WI38 (cell line): Measurements from ENCODE around the gene SH2D4B.
A peak's percentile ranks its signal among the peaks of the same experiment; 100 is the strongest.

Experiments
- H3K4me3 ChIP-seq: 2 replicates; pipeline ENCODE4 v1.5.1; 2011; ENCODE audit warnings: low read depth, mild to moderate bottlenecking, control low read depth, low read length
- TF ChIP-seq, protein P1 (sequence below): IDR thresholded peaks from 2 replicates; pipeline ENCODE4 v1.5.1; 2012; ENCODE audit warnings: low read depth, mild to moderate bottlenecking, control low read depth, low read length

The SH2D4B gene

DNA sequence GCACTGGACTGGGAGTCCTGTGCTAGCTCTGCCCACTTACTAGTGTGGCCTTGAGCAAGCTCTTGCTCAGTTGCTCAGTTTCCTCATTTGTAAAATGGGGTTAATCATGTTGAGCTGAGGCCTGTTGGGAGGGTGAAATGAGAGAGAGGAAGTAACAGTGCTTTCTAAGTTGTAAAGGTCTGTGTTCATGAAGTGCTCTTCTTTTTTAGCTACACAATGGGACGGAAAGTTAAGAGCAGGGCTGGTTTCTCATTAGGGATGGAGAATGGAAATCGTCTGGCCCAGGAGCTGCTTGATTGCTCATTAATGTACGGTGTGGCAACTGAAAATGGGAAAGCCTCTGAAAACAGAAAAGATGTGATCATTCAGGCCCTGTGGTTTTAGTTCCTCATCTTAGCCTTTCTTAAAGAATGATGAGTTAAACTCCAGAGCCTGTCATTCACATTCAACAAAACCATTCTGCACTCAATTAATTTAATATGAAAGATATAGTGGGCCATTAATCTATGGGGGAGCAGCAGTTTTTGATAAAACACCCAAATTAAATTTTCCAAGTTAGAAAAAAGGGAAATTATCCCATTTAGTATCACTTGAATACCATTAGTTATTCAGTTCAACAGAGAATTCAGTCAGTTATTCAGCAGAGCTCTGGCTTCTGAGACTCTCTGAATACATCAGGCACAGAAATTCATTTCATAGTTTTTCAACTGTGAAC, 60.5 kb downstream of the SH2D4B start:
- no peak overlapping the region for H3K4me3 ChIP-seq
- TF ChIP-seq, protein P1, sequence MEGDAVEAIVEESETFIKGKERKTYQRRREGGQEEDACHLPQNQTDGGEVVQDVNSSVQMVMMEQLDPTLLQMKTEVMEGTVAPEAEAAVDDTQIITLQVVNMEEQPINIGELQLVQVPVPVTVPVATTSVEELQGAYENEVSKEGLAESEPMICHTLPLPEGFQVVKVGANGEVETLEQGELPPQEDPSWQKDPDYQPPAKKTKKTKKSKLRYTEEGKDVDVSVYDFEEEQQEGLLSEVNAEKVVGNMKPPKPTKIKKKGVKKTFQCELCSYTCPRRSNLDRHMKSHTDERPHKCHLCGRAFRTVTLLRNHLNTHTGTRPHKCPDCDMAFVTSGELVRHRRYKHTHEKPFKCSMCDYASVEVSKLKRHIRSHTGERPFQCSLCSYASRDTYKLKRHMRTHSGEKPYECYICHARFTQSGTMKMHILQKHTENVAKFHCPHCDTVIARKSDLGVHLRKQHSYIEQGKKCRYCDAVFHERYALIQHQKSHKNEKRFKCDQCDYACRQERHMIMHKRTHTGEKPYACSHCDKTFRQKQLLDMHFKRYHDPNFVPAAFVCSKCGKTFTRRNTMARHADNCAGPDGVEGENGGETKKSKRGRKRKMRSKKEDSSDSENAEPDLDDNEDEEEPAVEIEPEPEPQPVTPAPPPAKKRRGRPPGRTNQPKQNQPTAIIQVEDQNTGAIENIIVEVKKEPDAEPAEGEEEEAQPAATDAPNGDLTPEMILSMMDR = no peak

DNA sequence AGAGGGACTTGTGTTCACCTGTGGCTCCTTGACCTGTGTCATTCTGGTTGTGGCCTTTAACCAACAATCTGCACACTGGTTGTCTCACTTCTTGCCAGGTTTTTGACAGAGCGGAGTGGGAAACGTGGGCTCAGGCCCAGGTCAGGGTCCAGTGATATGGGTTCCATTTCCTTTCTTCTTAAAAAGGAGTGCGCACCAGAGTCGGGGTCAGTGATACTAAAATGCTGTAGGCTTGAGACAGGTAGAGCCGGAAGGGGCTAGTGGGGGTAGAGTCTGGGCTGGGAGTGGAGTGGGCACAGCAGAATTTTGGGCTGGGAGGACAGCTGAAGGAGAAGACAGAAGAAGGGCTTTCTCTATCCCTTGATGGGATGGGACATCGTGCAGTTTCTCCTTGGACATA, 61.2 kb downstream of the SH2D4B start:
- H3K4me3 ChIP-seq = no peak overlapping the region

DNA sequence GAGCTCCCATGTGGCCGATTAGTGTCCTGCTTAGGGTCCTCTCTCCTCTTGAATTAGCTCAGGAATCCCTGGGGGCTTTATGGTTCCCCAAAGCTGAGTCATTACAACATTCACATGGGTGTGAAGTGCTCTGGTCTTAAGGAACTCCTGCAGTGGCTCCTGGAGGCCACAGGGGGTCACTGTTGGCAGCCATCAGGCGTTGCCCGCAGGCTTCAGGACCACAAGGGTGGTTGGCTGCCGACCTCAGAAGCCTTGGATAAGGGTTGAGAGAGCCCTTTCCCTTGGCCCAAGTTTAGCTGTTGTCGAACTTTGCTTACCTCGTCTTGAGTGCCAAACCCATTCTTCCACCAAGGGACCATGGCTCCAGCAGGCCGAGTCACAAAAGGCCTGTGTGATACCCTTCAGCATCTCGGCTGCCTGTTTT, 61.7 kb downstream of the SH2D4B start:
- TF ChIP-seq, protein P1 = peak; percentile 83
- no peak overlapping the region for H3K4me3 ChIP-seq

More for the DNA sequence above, 61.2 kb downstream of the SH2D4B start:
- TF ChIP-seq, protein P1 = no peak

DNA sequence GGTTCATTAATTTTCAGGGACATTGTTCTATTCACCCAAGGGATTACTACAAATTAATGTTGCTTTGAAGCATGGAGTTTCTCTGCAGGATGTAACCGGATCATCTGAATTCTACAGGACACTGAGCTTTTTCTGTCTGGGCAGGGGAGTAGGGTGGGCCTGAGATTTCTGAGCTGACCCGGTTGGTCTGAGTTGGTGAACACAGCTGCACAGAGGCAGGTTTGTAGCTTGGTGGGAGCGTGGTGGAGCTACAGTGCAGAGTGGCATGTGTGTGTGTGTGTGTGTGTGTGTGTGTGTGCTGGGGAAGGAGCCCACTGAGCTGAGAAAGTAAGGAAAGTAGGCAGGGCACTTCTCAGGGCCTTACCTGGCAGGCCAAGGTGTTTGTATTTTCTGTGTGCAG, 62.6 kb downstream of the SH2D4B start:
- no peak overlapping the region for H3K4me3 ChIP-seq
- TF ChIP-seq, protein P1 = no peak

DNA sequence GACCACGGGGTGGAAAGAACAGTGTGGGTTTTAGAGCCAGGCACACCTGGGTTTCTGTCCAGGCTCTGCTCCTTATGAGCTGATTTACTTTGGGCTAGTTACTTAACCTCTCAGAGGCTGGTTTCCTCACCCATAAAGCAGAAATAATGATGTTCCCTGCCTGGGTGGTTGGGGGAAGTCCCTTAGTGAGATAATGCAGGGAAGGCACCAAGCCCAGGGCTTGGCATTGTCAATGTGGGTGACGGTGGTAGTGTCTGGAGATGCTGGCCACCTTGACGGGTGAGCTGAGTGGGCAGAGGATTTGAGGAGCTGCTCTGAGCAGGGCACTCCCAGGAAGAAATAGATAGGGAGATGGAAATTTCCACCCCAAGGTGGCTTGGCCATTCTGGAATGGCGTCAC, 65.2 kb downstream of the SH2D4B start:
- H3K4me3 ChIP-seq = no peak overlapping the region
- TF ChIP-seq, protein P1 = no peak

DNA sequence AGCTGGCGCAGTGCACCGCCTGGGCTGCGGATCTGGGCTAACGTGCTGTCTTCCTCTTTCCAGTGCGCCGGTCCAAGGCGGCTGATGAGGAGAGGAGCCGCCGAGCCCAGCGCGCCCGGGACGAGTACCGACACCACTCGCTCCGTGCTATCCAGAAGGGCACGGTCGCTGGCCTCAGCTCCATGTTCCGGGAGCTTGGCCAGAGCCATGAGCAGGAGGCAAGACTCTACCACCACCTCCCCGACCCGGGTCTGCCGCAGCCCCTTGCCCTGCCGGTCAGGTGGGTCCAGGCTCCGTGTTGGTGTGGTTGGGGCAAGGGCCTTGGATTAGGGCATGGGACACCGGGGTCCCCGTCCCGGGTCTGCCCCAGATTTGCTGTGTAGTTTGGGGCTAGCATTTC, 65.8 kb downstream of the SH2D4B start:
- TF ChIP-seq, protein P1 = no peak
- H3K4me3 ChIP-seq = no peak overlapping the region

DNA sequence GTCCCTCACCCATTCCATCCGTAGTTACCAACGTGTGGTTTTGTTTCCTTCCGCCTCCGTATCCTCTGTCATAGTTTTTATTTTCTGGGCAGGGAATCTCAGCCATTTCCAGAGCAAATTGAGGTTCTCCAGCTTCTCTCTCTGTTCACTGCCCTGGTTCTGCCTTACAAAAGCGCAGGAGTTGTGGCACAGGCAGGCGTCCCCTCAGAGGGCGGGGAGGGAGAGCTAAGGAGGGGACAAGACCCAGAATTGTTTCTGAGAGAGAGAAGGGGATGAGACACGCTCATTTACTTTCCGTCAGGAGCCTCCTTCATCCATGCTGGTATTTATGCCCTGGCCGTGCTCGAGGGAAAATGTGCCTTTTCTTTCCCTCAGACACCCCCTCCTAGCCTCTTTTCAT, 71.0 kb downstream of the SH2D4B start:
- H3K4me3 ChIP-seq = no peak overlapping the region
- TF ChIP-seq, protein P1 = no peak
